HL-60 (cell line): Measurements from ENCODE around the gene LTB4R2.

Experiments
- DNase-seq, 2 experiments: peaks; one replicate each; pipeline ENCODE4 v3.0.0-alpha.2; 2010 to 2020; ENCODE audit warnings: low read depth in 1 of 2, low spot score in 1 of 2
- H3K27ac ChIP-seq: fragments of 250-450 bp; sonication (Bioruptor Pico); replicated peaks from 2 replicates; pipeline ENCODE4 v1.5.1; 2020; ENCODE audit warnings: mild to moderate bottlenecking, moderate library complexity
- H3K27me3 ChIP-seq: fragments of 250-450 bp; sonication (Bioruptor Pico); 2 replicates; pipeline ENCODE4 v1.5.1; 2021; ENCODE audit warnings: mild to moderate bottlenecking, moderate library complexity; ENCODE audit not compliant: insufficient read depth, poor library complexity, severe bottlenecking
- H3K4me3 ChIP-seq: replicated peaks from 2 replicates; pipeline ENCODE4 v1.5.1; 2011; ENCODE audit warnings: mild to moderate bottlenecking, control low read depth, low read length; ENCODE audit not compliant: insufficient read depth
- GABPA ChIP-seq: IDR thresholded peaks from 2 replicates; pipeline ENCODE4 v1.6.1; 2012; ENCODE audit warnings: low read depth
- POLR2AphosphoS5 ChIP-seq: IDR thresholded peaks from 2 replicates; pipeline ENCODE4 v1.6.1; 2012; ENCODE audit warnings: low read depth
- SPI1 ChIP-seq: IDR thresholded peaks from 2 replicates; pipeline ENCODE4 v1.6.1; 2012; ENCODE audit warnings: low read depth, mild to moderate bottlenecking, borderline replicate concordance
- TF ChIP-seq, protein P1 (sequence below): IDR thresholded peaks from one replicate; pipeline ENCODE4 v1.5.1; 2011; ENCODE audit warnings: low read length, control low read depth, inconsistent platforms; ENCODE audit not compliant: insufficient read depth
- TF ChIP-seq, protein P2 (sequence below): IDR thresholded peaks from 2 replicates; pipeline ENCODE4 v1.6.1; 2012; ENCODE audit warnings: low read depth; ENCODE audit not compliant: insufficient replicate concordance

The LTB4R2 gene

DNA sequence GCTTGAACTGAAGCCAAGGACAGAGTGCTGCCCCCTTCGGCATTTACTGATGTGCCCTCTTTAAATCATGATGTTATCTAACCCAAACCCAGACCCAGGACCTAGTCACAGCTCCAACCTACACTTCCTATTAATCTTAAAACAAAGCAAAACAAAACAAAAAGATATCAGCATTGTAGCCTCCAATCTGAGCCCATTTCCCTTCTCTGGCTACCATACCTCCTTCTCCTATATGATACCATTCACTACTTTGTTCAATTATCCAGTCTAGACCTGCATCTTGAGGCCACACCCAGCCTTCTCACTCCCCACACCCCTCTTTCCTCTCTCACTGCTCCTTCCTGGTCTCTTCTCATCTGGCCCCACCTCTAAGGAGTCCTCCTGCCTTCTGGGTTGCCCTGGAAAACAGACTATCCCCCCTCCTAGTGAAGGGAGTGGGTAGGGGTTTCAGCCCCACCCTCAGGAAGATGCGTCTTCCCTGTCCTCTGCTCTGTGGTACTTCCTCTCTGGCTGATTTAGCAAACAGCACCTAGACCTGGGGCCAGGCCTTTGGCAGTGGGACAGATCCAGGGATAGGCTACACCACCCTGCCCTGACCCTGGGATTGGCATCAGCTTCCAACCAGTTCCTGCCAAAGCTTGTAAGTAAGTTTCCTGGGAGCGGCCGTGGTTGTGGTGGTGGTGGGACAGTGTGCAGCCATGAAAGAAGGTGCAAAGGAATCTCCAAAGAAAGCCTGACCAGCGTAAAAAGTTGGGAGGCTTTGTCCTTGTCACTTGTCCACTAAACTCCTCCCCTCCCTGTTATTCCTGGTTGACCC is 4.6 kb downstream of the LTB4R2 start:
- TF ChIP-seq SPI1: peak; percentile 43; the same call in 1 of the 2 replicates
- TF ChIP-seq, protein P1, sequence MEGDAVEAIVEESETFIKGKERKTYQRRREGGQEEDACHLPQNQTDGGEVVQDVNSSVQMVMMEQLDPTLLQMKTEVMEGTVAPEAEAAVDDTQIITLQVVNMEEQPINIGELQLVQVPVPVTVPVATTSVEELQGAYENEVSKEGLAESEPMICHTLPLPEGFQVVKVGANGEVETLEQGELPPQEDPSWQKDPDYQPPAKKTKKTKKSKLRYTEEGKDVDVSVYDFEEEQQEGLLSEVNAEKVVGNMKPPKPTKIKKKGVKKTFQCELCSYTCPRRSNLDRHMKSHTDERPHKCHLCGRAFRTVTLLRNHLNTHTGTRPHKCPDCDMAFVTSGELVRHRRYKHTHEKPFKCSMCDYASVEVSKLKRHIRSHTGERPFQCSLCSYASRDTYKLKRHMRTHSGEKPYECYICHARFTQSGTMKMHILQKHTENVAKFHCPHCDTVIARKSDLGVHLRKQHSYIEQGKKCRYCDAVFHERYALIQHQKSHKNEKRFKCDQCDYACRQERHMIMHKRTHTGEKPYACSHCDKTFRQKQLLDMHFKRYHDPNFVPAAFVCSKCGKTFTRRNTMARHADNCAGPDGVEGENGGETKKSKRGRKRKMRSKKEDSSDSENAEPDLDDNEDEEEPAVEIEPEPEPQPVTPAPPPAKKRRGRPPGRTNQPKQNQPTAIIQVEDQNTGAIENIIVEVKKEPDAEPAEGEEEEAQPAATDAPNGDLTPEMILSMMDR: no peak
- no peak overlapping the region; the same call in 1 of the 2 replicates for H3K4me3 ChIP-seq

DNA sequence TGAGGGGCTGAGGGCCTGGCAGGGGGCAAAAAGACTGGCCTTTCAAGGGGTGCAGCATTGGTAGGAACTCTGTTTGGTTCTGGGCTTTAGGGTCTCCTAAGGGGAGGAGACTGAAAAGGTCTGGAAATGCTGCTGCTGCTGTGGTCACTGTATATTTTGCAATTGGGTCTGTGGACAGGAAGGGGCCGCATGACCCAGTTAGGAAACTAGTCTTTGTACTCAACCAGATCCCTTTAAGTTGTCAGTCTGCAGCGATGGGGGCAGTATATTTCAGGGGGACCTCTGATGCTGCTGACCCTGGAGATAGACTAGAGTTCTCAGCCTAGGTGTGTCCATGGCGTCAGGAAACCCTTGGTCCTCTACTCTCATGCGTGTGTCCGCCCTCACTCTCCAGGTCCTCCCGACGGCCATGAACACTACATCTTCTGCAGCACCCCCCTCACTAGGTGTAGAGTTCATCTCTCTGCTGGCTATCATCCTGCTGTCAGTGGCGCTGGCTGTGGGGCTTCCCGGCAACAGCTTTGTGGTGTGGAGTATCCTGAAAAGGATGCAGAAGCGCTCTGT is 5.4 kb downstream of the LTB4R2 start:
- no peak for DNase-seq
- H3K27ac ChIP-seq: peak overlapping the region; percentile 93
- H3K27me3 ChIP-seq: no peaks in the 10 kb centered on the region
- H3K4me3 ChIP-seq: no peak overlapping the region; the same call in 1 of the 2 replicates
- TF ChIP-seq, protein P2, sequence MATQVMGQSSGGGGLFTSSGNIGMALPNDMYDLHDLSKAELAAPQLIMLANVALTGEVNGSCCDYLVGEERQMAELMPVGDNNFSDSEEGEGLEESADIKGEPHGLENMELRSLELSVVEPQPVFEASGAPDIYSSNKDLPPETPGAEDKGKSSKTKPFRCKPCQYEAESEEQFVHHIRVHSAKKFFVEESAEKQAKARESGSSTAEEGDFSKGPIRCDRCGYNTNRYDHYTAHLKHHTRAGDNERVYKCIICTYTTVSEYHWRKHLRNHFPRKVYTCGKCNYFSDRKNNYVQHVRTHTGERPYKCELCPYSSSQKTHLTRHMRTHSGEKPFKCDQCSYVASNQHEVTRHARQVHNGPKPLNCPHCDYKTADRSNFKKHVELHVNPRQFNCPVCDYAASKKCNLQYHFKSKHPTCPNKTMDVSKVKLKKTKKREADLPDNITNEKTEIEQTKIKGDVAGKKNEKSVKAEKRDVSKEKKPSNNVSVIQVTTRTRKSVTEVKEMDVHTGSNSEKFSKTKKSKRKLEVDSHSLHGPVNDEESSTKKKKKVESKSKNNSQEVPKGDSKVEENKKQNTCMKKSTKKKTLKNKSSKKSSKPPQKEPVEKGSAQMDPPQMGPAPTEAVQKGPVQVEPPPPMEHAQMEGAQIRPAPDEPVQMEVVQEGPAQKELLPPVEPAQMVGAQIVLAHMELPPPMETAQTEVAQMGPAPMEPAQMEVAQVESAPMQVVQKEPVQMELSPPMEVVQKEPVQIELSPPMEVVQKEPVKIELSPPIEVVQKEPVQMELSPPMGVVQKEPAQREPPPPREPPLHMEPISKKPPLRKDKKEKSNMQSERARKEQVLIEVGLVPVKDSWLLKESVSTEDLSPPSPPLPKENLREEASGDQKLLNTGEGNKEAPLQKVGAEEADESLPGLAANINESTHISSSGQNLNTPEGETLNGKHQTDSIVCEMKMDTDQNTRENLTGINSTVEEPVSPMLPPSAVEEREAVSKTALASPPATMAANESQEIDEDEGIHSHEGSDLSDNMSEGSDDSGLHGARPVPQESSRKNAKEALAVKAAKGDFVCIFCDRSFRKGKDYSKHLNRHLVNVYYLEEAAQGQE: no peak
- TF ChIP-seq GABPA (no peak), POLR2AphosphoS5 (no peak), SPI1 (no peak)
- TF ChIP-seq, protein P1: no peak

More for the DNA sequence above, 4.6 kb downstream of the LTB4R2 start:
- H3K27me3 ChIP-seq: no peaks in the 10 kb centered on the region
- H3K27ac ChIP-seq: peak overlapping the region; percentile 93
- peak in 1 of 2 experiments; percentile 27 for DNase-seq

DNA sequence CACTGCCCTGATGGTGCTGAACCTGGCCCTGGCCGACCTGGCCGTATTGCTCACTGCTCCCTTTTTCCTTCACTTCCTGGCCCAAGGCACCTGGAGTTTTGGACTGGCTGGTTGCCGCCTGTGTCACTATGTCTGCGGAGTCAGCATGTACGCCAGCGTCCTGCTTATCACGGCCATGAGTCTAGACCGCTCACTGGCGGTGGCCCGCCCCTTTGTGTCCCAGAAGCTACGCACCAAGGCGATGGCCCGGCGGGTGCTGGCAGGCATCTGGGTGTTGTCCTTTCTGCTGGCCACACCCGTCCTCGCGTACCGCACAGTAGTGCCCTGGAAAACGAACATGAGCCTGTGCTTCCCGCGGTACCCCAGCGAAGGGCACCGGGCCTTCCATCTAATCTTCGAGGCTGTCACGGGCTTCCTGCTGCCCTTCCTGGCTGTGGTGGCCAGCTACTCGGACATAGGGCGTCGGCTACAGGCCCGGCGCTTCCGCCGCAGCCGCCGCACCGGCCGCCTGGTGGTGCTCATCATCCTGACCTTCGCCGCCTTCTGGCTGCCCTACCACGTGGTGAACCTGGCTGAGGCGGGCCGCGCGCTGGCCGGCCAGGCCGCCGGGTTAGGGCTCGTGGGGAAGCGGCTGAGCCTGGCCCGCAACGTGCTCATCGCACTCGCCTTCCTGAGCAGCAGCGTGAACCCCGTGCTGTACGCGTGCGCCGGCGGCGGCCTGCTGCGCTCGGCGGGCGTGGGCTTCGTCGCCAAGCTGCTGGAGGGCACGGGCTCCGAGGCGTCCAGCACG is 6.1 kb downstream of the LTB4R2 start:
- H3K4me3 ChIP-seq: no peak overlapping the region
- DNase-seq: no peak
- TF ChIP-seq, protein P2: no peak
- no peak; the same call in 1 of the 2 replicates for TF ChIP-seq POLR2AphosphoS5
- no peak for TF ChIP-seq GABPA
- no peak for TF ChIP-seq SPI1
- TF ChIP-seq, protein P1: no peak

More for the DNA sequence above, 6.1 kb downstream of the LTB4R2 start:
- H3K27me3 ChIP-seq: no peaks in the 10 kb centered on the region
- peak overlapping the region; percentile 93; the same call in 1 of the 2 replicates for H3K27ac ChIP-seq
